Measurements from ENCODE around the gene CACNA1C. TPM values are rescaled to one million over a fixed set of nuclear protein-coding genes. Genes with fewer than 3 reads are reported as not detected.

The CACNA1C gene
- total and polyA plus RNA-seq, 10 of the 15 experiments (the other 5 are each of a cell fraction or from before 2014, with no cell fraction given), result under 0.01 to 0.15 (median 0.09) TPM; not detected in 5

- Histone ChIP-seq H3K36me3 (ENCODE audit: control insufficient read depth in 2 of 2, insufficient read depth in 2 of 2, low read length in 1 of 2) (no peaks in the 10 kb centered on the region), H3K27me3 (replicated peaks in 1 of 2; ENCODE audit: control insufficient read depth in 2 of 2, insufficient read depth in 2 of 2, low read length in 1 of 2) (no peaks in the 10 kb centered on the region; a peak in 3 of 4 replicates), H2AFZ (ENCODE audit: control insufficient read depth, low read depth, low read length) (no peak overlapping the region), H3K79me2 (ENCODE audit: control insufficient read depth, insufficient read depth, low read length) (no peaks in the 10 kb centered on the region), H3K9ac (ENCODE audit: control insufficient read depth, insufficient read depth, low read length) (no peak overlapping the region), H3K4me2 (ENCODE audit: control insufficient read depth, insufficient read depth) (no peak overlapping the region), H3K9me3 (replicated peaks; ENCODE audit: control insufficient read depth, insufficient read depth, low read length) (no peaks in the 10 kb centered on the region), H3K4me3 (no peak overlapping the region), H3K27ac (ENCODE audit: control insufficient read depth, insufficient read depth) (no peak overlapping the region), H3K4me1 (ENCODE audit: control insufficient read depth, insufficient read depth, low read length) (no peaks in the 10 kb centered on the region), H4K20me1 (ENCODE audit: control insufficient read depth, insufficient read depth) (no peaks in the 10 kb centered on the region)
- in situ Hi-C loops (cut with MboI), result no loop called here
- no peak for ATAC-seq
- WGBS (ENCODE audit: insufficient coverage, insufficient replicate concordance, low lambda C conversion rate, missing lambda C conversion rate), result 45% methylated on average over 14 of the region's 14 CpGs
- no TSS peak for BruUV-seq (replicated peaks)
- ChIA-PET CTCF (no interaction called here), SMC1A (ENCODE audit: uncharacterized antibody, unreplicated experiment) (no interaction called here), RAD21 (ENCODE audit: unreplicated experiment) (no interaction called here), POLR2A (no interaction called here)
- intact Hi-C loops (cut with micrococcal nuclease; ENCODE audit: unreplicated experiment), result no loop called here
- FAIRE-seq, result no peak
- TF ChIP-seq ZNF274 (IDR thresholded peaks at IDR 0.05; ENCODE audit: insufficient read depth, insufficient read length), result no peak
- no peak for TF ChIP-seq E4F1 (IDR thresholded peaks at IDR 0.05; ENCODE audit: borderline replicate concordance, partially characterized antibody)
- no peak for TF ChIP-seq RCOR1 (conservative IDR thresholded peaks at IDR 0.05; ENCODE audit: low read depth, low read length)
- no peak for TF ChIP-seq ZSCAN29 (IDR thresholded peaks at IDR 0.05)
- no peak for TF ChIP-seq HDAC2 (IDR thresholded peaks at IDR 0.05)
- no peak for TF ChIP-seq KAT2A (conservative IDR thresholded peaks at IDR 0.05; ENCODE audit: control insufficient read depth, low read depth, low read length)
- TF ChIP-seq SUPT20H (IDR thresholded peaks at IDR 0.05; ENCODE audit: borderline replicate concordance, control insufficient read depth, low read depth, low read length), result no peak
- TF ChIP-seq PBX3 (IDR thresholded peaks at IDR 0.05; ENCODE audit: insufficient replicate concordance, low read depth, low read length), result no peak
- TF ChIP-seq FOXK2 (IDR thresholded peaks at IDR 0.05), result no peak
- no peak for TF ChIP-seq IRF3 (IDR thresholded peaks at IDR 0.05)
- TF ChIP-seq MXI1 (IDR thresholded peaks at IDR 0.05; ENCODE audit: low read depth, low read length), result no peak
- no peak for DNase-seq (ENCODE audit: low read depth, low spot score)
These were observed 60.5 kb downstream of the CACNA1C start for GRCh38 chr12:2113119-2113912.

All from GM12878 (cell line).